HEK293T (cell line): ENCODE results near the gene UBE2G2.

Source experiments
- ARNT ChIP-seq: fragments of 450-650 bp; IDR thresholded peaks from 2 replicates; pipeline ENCODE4 v1.6.1; 2017; ENCODE audit warnings: mild to moderate bottlenecking
- BHLHE40 ChIP-seq: fragments of 450-650 bp; IDR thresholded peaks from 2 replicates; pipeline ENCODE4 v1.6.1; 2016; ENCODE audit warnings: mild to moderate bottlenecking, moderate library complexity, borderline replicate concordance
- FOXA1 ChIP-seq: fragments of 450-650 bp; IDR thresholded peaks from 2 replicates; pipeline ENCODE4 v1.6.1; 2016; ENCODE audit warnings: mild to moderate bottlenecking
- FOXK2 ChIP-seq: fragments of 450-650 bp; IDR thresholded peaks from 2 replicates; pipeline ENCODE4 v1.6.1; 2016; ENCODE audit warnings: mild to moderate bottlenecking
- FOXM1 ChIP-seq: fragments of 450-650 bp; IDR thresholded peaks from 2 replicates; pipeline ENCODE4 v1.6.1; 2017; ENCODE audit warnings: mild to moderate bottlenecking, borderline replicate concordance
- HDGF ChIP-seq: fragments of 450-650 bp; IDR thresholded peaks from 2 replicates; pipeline ENCODE4 v1.6.1; 2017; ENCODE audit warnings: antibody characterized with exemption, borderline replicate concordance
- LEF1 ChIP-seq: fragments of 450-650 bp; IDR thresholded peaks from 2 replicates; pipeline ENCODE4 v1.6.1; 2017; ENCODE audit warnings: mild to moderate bottlenecking, borderline replicate concordance
- NFRKB ChIP-seq: fragments of 450-650 bp; IDR thresholded peaks from 2 replicates; pipeline ENCODE4 v1.6.1; 2016; ENCODE audit warnings: mild to moderate bottlenecking, moderate library complexity
- SP1 ChIP-seq: fragments of 450-650 bp; IDR thresholded peaks from 2 replicates; pipeline ENCODE4 v1.6.1; 2017
- SUZ12 ChIP-seq: fragments of 450-650 bp; IDR thresholded peaks from 2 replicates; pipeline ENCODE4 v1.6.1; 2016; ENCODE audit warnings: mild to moderate bottlenecking
- ZNF384 ChIP-seq: fragments of 450-650 bp; IDR thresholded peaks from 2 replicates; pipeline ENCODE4 v1.6.1; 2016
- TF ChIP-seq, protein P1 (sequence below): fragments of 450-650 bp; IDR thresholded peaks from 2 replicates; pipeline ENCODE4 v1.6.1; 2016

DNA sequence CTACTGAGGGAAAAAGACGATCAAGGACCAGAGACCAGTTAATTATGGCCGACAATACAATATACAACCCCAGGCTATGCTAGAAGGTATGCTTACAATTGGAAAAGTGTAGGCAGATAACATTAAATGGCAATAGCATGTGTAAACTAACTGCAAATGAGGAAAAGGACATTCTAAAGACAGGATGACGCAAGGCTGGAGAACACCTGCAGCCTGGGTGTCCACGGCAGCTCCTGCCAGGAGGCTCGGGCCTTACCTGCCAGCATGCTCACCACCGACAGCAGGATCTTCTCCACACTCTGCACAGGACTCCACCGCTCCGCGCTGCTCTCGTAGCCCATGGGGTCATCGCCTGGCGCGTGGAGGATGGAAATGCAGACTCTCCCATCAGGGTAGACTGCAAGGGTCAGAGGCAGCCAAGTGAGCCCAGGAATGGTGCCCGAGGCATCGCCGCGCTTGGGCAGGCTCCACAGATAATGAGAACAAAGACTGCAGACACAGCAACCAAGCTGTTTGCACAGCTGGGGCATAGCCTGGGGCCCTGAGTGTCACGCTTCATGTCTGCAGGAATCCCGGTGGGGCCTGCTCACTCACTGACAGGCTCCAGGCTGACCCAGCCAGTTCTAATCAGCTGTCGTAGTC is 28.2 kb downstream of the UBE2G2 start:
- no peak for TF ChIP-seq NFRKB
- TF ChIP-seq ZNF384 = no peak
- TF ChIP-seq FOXK2 = no peak
- TF ChIP-seq SP1 = no peak
- no peak for TF ChIP-seq BHLHE40
- TF ChIP-seq, protein P1, sequence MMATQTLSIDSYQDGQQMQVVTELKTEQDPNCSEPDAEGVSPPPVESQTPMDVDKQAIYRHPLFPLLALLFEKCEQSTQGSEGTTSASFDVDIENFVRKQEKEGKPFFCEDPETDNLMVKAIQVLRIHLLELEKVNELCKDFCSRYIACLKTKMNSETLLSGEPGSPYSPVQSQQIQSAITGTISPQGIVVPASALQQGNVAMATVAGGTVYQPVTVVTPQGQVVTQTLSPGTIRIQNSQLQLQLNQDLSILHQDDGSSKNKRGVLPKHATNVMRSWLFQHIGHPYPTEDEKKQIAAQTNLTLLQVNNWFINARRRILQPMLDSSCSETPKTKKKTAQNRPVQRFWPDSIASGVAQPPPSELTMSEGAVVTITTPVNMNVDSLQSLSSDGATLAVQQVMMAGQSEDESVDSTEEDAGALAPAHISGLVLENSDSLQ = no peak
- TF ChIP-seq HDGF = no peak
- no peak for TF ChIP-seq SUZ12
- TF ChIP-seq FOXM1 = no peak
- TF ChIP-seq FOXA1 = no peak
- TF ChIP-seq LEF1 = no peak
- TF ChIP-seq ARNT = no peak
